Inflammatory macrophage treated with lipopolysaccharide for 4 hours (primary cell): ENCODE data around the gene OTOL1.

Experiments
- DNase-seq: peaks from one replicate; pipeline ENCODE4 v3.0.0-alpha.2; 2020

OTOL1 gene

DNA sequence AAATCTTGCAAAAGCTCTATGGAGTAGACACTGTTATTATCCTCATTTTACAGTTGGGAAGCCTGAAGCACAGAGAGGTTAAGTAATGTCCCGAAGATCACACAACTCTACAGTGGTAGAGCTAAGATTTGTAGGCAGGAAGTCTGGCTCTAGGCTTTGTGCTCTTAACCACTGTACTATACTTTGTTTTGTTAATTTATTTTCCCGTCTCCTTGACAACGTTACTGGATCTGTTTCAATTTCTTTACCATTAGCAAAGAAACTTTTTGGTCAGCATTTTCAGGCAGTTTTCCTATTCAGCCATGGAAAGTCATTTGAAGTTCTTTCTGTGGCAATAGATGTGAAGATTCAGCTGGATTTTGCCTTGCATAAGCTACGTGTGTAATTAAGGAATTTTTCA is 51.7 kb downstream of the OTOL1 start:
- no peak for DNase-seq

DNA sequence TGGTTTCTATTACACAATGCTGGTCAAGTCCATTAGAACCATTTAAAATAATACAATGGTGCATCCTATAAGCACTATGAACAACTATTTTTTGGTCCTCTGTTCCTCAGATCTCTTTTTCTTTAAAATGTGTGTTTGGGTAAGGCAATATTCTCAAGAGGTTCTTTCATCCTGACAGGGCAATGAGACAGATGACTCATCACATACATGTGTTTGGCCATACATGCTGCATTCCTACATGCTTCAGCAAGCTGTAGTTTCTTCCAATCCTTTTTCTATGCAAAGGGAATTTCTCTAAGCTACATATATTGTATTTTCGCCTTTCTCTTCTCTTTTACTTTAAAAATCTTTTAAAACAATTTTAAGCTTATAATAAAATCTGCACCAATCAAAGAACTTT is 52.7 kb downstream of the OTOL1 start:
- no peak for DNase-seq

DNA sequence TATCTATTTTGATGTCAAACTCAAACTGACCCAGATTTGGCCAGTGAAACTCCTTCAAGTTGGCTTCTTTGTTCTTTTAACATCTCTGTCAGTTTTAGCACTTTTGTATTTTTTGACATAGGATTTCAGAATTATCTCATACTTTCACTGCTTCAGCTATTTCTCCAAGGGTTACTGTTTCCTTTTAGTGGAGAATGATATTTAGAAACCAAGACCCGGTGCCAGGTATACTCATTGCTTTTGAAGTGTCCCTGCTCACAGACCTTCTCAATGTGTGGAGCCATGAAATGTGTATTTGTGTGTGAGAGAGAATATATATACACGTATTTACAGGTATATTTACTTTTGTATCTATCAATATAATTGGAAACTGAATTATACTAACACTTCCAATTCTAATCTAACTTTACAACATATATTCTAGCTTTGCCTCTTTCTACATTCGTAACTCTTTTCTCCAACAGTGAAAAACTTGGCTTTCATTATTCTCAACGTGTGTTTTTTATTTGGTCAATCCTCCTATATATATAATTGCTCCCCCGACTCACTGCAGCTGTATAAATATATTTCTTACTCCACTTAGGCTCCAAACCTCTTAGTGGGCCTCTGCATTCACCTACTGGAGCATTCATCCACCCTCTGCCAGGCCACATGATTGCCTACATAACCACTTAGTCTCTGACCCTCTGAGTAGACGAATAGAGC is 54.0 kb downstream of the OTOL1 start:
- no peak for DNase-seq

DNA sequence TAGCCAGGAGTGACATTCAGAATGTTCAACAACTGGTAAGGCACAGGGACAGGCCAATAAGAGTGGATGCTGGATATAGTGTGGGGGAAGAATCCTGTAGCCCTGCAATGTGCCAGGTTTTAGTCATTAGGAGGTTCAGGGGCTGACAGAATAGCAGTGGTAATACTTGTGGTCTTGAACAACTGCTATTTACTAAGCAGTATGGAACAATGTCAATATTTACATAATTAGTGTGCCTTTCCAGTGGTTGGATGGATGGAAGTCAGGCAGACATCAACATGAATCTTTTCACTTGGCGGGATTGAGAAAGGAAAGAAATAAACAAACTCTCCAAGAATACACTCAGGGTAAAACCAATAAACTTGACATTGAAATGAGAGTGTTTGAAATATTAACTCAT is 55.1 kb downstream of the OTOL1 start:
- DNase-seq: no peak

DNA sequence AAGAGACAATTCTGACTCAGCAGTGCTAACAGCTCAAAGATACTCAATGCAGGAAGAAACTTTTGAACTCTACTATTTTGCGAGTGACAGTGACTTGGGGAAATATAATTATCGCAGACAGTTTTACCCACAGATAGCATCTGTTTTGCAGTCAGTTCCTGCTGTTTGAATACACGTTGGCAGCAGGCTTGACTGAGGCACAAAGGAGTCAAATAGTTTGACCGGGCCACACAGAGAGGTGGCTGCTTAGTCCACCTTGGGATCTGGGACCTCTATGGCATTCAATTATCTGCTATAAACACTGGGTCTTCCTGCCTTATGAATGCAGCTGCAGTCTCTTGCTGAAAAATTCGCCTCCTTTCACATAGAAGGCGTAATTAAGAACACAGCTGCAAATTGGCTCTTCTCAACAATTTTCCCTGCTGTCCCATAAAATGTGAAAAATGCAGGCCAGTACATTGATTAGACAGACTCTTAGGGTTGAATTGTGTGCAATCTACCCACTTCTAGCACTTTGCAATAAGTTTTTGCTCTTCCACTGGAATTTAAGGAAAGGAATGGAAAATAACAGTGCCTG is 56.5 kb downstream of the OTOL1 start:
- no peak for DNase-seq
